ENCODE measurements around the gene NFIA. TPM values are rescaled to one million over a fixed set of nuclear protein-coding genes. Genes with fewer than 3 reads are reported as not detected.

Gene NFIA
- total RNA-seq, 1 donor from 2014 or later: 16.2 TPM

DNA sequence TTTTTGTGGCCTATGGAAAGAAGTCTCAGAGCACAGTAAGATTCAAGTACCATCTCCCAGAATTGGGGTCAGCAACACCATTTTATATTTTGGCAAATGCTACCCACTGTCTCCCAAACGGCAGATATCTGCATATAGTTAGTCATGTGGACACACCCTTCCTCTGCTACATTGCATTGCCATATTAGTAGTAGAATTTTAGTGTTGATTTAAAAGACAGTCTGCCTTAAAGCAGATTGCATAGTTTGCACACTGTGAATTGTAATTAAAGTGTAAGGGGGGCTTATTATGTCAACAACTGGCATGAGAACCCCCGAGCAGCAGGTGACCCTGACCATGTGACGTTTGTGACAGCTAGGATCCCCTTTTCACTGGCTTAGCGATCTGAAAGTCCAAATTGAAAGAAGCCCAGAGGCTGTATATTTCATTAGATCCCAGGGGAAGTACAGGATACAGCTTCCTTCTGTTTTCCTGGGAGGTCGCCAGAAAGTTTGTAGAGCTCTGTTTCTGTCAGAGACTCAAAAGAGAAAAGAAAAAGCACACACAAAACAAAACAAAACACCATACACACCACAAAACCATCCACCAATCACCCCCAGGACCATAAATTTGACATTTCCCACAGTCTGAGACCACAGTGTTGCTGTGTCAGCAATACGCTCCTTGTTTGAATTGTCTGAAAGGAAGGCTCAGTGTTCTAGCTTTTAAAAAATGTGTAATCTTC, 172.4 kb downstream of the NFIA start:
- Mint-ChIP-seq H3K9me3 (ENCODE audit: unreplicated experiment) (no peaks in the 10 kb centered on the region), H3K27me3 (ENCODE audit: unreplicated experiment) (peaks cover 3% of the 10 kb centered on the region), H3K27ac (ENCODE audit: unreplicated experiment) (peak overlapping the region; percentile 52), H3K4me3 (ENCODE audit: unreplicated experiment) (no peak overlapping the region), H3K36me3 (ENCODE audit: low read depth, unreplicated experiment) (no peaks in the 10 kb centered on the region), H3K4me1 (ENCODE audit: unreplicated experiment) (peaks cover 15% of the 10 kb centered on the region)
- no peak for DNase-seq (ENCODE audit: low spot score)
- TF ChIP-seq, protein P1, sequence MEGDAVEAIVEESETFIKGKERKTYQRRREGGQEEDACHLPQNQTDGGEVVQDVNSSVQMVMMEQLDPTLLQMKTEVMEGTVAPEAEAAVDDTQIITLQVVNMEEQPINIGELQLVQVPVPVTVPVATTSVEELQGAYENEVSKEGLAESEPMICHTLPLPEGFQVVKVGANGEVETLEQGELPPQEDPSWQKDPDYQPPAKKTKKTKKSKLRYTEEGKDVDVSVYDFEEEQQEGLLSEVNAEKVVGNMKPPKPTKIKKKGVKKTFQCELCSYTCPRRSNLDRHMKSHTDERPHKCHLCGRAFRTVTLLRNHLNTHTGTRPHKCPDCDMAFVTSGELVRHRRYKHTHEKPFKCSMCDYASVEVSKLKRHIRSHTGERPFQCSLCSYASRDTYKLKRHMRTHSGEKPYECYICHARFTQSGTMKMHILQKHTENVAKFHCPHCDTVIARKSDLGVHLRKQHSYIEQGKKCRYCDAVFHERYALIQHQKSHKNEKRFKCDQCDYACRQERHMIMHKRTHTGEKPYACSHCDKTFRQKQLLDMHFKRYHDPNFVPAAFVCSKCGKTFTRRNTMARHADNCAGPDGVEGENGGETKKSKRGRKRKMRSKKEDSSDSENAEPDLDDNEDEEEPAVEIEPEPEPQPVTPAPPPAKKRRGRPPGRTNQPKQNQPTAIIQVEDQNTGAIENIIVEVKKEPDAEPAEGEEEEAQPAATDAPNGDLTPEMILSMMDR (IDR thresholded peaks at IDR 0.05; ENCODE audit: unreplicated experiment): no peak

DNA sequence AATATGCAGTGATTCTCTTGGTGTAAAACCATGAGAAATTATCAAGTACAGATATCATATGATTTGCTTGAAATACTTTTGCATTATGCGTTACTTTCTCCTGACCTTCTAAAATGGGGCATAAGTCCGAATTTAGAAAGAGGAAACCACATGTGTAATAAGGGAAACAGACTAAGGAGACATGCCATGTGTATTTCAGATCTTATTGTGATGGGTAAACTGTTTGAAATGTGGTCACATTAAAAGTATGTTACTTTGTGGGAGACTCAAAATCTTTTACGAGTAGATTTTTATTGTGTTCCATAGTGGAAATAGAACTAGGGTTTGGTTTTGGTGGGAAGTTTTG, 173.0 kb downstream of the NFIA start:
- peaks cover 3% of the 10 kb centered on the region for H3K27me3 Mint-ChIP-seq (ENCODE audit: unreplicated experiment)

DNA sequence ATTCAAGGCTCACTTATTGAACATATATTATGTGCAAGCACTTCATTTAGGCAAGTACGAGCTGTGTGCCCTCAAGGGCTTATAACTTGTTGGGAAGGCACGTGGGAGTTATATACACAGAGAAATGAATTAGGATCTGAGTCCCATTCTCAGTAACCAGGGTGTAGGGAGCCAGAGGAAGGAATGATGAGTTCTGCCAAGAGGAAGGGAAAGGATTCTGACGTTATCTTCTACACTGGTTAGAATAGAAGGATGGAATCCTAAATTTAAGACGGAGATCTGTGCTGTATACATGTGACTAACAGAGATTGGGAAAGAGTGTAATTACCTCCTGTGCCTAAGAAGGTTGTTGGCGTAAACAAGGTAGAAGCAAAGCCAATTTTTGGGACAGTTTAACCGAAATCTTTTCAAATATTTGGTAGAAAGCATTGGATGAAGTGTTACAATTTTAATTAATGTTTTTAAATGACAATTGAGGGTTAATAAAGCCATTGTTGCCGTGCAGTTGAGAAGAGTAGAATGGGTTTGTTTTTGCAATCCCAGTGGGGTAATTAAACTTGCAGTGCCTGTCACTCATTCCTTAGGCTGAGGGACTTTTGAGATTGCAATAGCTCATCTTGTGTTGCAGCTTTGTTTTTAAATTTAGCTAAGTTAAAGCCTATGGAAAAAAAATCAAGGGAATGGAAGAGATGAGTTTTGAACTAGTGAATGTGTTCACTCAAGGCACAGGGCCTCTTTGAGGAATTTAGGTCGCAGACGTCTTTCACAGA, 177.2 kb downstream of the NFIA start:
- no peak for DNase-seq (ENCODE audit: low spot score)

More for the DNA sequence above, 173.0 kb downstream of the NFIA start:
- H3K4me1 Mint-ChIP-seq (ENCODE audit: unreplicated experiment): peaks cover 15% of the 10 kb centered on the region
- TF ChIP-seq, protein P1 (IDR thresholded peaks at IDR 0.05; ENCODE audit: unreplicated experiment): no peak
- H3K27ac Mint-ChIP-seq (ENCODE audit: unreplicated experiment): no peak overlapping the region
- no peak overlapping the region for H3K4me3 Mint-ChIP-seq (ENCODE audit: unreplicated experiment)
- DNase-seq (ENCODE audit: low spot score): no peak
- H3K9me3 Mint-ChIP-seq (ENCODE audit: unreplicated experiment): no peaks in the 10 kb centered on the region
- no peaks in the 10 kb centered on the region for H3K36me3 Mint-ChIP-seq (ENCODE audit: low read depth, unreplicated experiment)

DNA sequence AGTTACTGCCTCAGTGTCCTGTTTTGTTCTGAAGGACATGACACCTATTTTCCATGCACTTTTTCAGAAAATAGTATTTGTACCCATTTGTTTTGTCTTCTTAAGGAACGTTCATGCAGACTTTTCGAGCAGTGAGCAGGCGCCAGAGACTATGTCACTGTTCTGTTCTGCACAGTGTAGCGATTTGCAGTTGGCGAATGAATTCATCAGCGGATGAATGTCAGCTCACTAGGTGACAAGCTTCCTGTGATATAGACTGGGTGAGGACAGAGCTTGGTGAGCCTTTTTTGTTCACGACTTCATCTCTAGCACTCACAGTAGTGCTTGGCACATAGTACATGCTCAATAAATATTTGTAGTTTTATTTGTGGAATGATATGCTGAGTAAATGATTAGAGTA, 177.8 kb downstream of the NFIA start:
- Mint-ChIP-seq H3K4me3 (ENCODE audit: unreplicated experiment) (no peak overlapping the region), H3K4me1 (ENCODE audit: unreplicated experiment) (peaks cover 7% of the 10 kb centered on the region), H3K27ac (ENCODE audit: unreplicated experiment) (no peak overlapping the region), H3K9me3 (ENCODE audit: unreplicated experiment) (no peaks in the 10 kb centered on the region), H3K36me3 (ENCODE audit: low read depth, unreplicated experiment) (no peaks in the 10 kb centered on the region), H3K27me3 (ENCODE audit: unreplicated experiment) (peaks cover 3% of the 10 kb centered on the region)
- DNase-seq (ENCODE audit: low spot score): no peak
- TF ChIP-seq, protein P1 (IDR thresholded peaks at IDR 0.05; ENCODE audit: unreplicated experiment): no peak

More for the DNA sequence above, 177.2 kb downstream of the NFIA start:
- no peak overlapping the region for H3K27ac Mint-ChIP-seq (ENCODE audit: unreplicated experiment)
- H3K4me1 Mint-ChIP-seq (ENCODE audit: unreplicated experiment): peaks cover 13% of the 10 kb centered on the region
- H3K4me3 Mint-ChIP-seq (ENCODE audit: unreplicated experiment): no peak overlapping the region
- H3K36me3 Mint-ChIP-seq (ENCODE audit: low read depth, unreplicated experiment): no peaks in the 10 kb centered on the region
- TF ChIP-seq, protein P1 (IDR thresholded peaks at IDR 0.05; ENCODE audit: unreplicated experiment): no peak
- no peaks in the 10 kb centered on the region for H3K9me3 Mint-ChIP-seq (ENCODE audit: unreplicated experiment)
- peaks cover 3% of the 10 kb centered on the region for H3K27me3 Mint-ChIP-seq (ENCODE audit: unreplicated experiment)

- TF ChIP-seq, protein P1 (IDR thresholded peaks at IDR 0.05; ENCODE audit: unreplicated experiment): no peak
Measured at GRCh38 chr1:61261595-61261994, 179.2 kb downstream of the NFIA start.

More at GRCh38 chr1:61261595-61261994, 179.2 kb downstream of the NFIA start:
- no peak overlapping the region for H3K27ac Mint-ChIP-seq (ENCODE audit: unreplicated experiment)
- no peak for DNase-seq (ENCODE audit: low spot score)
- H3K27me3 Mint-ChIP-seq (ENCODE audit: unreplicated experiment): no peaks in the 10 kb centered on the region
- no peaks in the 10 kb centered on the region for H3K9me3 Mint-ChIP-seq (ENCODE audit: unreplicated experiment)
- H3K36me3 Mint-ChIP-seq (ENCODE audit: low read depth, unreplicated experiment): no peaks in the 10 kb centered on the region
- H3K4me3 Mint-ChIP-seq (ENCODE audit: unreplicated experiment): no peak overlapping the region
- H3K4me1 Mint-ChIP-seq (ENCODE audit: unreplicated experiment): no peaks in the 10 kb centered on the region

All from endothelial cell (in vitro differentiated cells).